Adrenal gland (tissue), 12 donors: Measurements from ENCODE around the gene PGM2. TPM values are rescaled to one million over a fixed set of nuclear protein-coding genes. Genes with fewer than 3 reads are reported as not detected.

Experiments used
- DNase-seq, 7 donors: peaks; one replicate each; pipeline ENCODE4 v3.0.0-alpha.2; 2019 to 2020
- H3K27ac ChIP-seq, 5 donors: fragments of 200-600 bp; sonication (generic) in 4 of 5; 1 replicate in 3 of 5; 2 replicates in 2 of 5; pipeline versions ENCODE4 v1.5.1 to v1.8.0; 2016 to 2020; ENCODE audit warnings: mild to moderate bottlenecking in 1 of 5
- H3K27me3 ChIP-seq: fragments of 200-600 bp; 2 replicates; pipeline ENCODE4 v1.8.0; 2021
- H3K36me3 ChIP-seq, 2 donors: fragments of 200-600 bp; replicated peaks in 1 of 2; 1 replicate in 1 of 2; 2 replicates in 1 of 2; pipeline versions ENCODE4 v1.5.1 to v1.8.0; 2018 to 2022
- H3K4me1 ChIP-seq, 2 donors: fragments of 200-600 bp; replicated peaks in 1 of 2; 1 replicate in 1 of 2; 2 replicates in 1 of 2; pipeline versions ENCODE4 v1.5.1 to v1.8.0; 2018 to 2021
- H3K4me3 ChIP-seq, 4 donors: fragments of 200-600 bp; sonication (generic) in 3 of 4; one replicate each; pipeline ENCODE4 v1.5.1; 2016 to 2018
- H3K9me3 ChIP-seq, 3 donors: fragments of 200-600 bp; sonication (generic) in 1 of 3; replicated peaks in 1 of 3; 1 replicate in 2 of 3; 2 replicates in 1 of 3; pipeline versions ENCODE4 v1.5.1 to v1.8.0; 2016 to 2021
- POLR2A ChIP-seq, 2 donors: fragments of 450-650 bp; IDR thresholded peaks; one replicate each; pipeline ENCODE4 v1.6.1; 2017; ENCODE audit warnings: antibody characterized with exemption in 2 of 2, mild to moderate bottlenecking in 2 of 2, moderate library complexity in 1 of 2
- WGBS, 4 donors: extraction: QIAGEN DNeasy Blood & Tissue Kit in 2 of 4; methylation state at CpG; one replicate each; pipeline versions ENCODE4 v1.1.5 to v1.1.7; 2013 to 2017; 5-methylcytosine and 5-hydroxymethylcytosine counted together
- intact Hi-C, 2 donors: fragments of 100-400 bp; cut with DNase I; formaldehyde crosslinking; loops; one replicate each; pipeline versions ENCODE4 v1.14.1 to v1.15.0; 2022 to 2023
- polyA plus RNA-seq, 3 donors: library from polyadenylated mRNA; stranded (reverse); fragments of 200-250 nt in 2 of 3; fragments of 350-450 nt in 1 of 3; fragmentation: Illumina TruSeq in 1 of 3; extraction: RNeasy Lipid Tissue Mini Kit (QIAGEN cat#74804) in 1 of 3; gene quantifications; one replicate each; pipeline ENCODE4 v1.2.3, GENCODE V29; 2013 to 2014
- total RNA-seq, 9 donors: library from RNA; depleted of rRNA in 4 of 9; stranded (reverse); fragments of >200 nt in 4 of 9; fragments of 120-200 nt in 1 of 9; fragmentation: NEBNext Ultra II Directional in 1 of 9; extraction: Animal tissue kit (Norgen Biotek cat#: 25700) in 1 of 9; gene quantifications; one replicate each; pipeline versions ENCODE4 v1.1.0 to v1.2.4, GENCODE V29; 2013 to 2023
- TF ChIP-seq, protein P1 (sequence below), 6 experiments: fragments of 450-650 bp in 4 of 6; fragments of 200-600 bp in 2 of 6; sonication (generic) in 1 of 6; IDR thresholded peaks; 1 replicate in 5 of 6; 2 replicates in 1 of 6; pipeline versions ENCODE4 v1.5.1 to v1.8.0; 2016 to 2021; ENCODE audit warnings: antibody characterized with exemption in 6 of 6, mild to moderate bottlenecking in 2 of 6, moderate library complexity in 1 of 6
- donor health status: healthy with polysubstance abuse.
- donor health status: Bipolar disorder and iron deficiency.
- donor health status: DM: yes; HTN: yes; CAD: no.
- donor health status: DM: no; HTN: no; CAD: no.
- donor health status: DM: no; HTN: no; CAD: no.
- donor health status: DM: yes; HTN: yes; CAD: no.

PGM2 gene
- total and polyA plus RNA-seq, 12 donors = 6.8 to 59.2 (median 27.2) TPM

DNA sequence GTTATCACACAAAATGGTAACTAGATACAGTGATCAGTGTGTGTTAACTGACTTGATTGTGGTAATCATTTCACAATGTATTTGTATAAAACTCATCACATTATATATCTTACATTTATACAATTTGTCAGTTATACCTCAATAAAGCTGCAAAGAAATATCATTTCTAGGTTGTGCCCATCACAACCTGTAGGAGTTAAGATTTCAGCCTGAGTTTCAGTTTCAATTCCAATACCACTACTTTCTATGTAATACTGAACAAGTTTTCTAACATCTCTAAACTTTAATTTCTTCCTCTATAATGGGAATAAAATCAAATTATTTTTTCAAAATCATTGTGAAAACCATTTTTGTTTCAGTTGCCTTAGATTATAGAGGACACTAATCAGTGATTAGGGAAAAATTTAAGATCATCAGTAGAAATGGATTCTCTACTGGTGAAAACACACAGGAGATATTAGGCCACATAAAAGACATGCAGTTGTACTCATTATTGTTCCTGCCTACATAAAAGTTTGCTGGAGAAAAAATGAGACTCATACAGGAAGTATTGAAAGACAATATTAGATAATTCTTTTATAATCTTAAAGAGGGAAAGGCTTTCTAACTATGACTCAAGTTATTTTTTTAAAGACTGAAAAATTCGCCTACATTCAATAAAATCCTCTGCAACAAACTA lies 46.0 kb downstream of the PGM2 start:
- 55 to 88% (median 66%) methylated on average over 1 of the region's 1 CpG for WGBS, 4 donors

DNA sequence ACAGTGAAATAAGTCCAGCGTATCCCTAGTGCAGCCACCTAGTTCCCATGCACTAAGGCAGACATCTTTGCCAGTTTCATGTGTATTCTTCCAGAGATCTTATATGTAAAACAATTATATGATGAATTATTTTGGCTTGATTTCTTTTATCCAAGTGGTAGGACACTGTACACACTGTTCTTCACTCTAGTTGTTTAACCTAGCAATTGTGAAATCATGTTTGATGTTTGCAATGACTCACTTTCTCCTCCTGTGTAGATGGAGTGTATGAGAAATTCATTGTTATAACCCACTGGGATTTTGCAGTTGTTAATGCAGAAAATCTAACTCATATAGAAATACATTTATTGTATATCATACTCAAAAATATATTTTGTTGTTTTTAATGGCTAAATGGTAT lies 46.9 kb downstream of the PGM2 start:
- H3K4me3 ChIP-seq = no peak overlapping the region
- intact Hi-C loops = no loop called here
- WGBS, 4 donors = 74 to 95% (median 80%) methylated on average over 1 of the region's 1 CpG
- H3K4me1 ChIP-seq = peaks cover 9 to 14% of the 10 kb centered on the region in 2 donors
- H3K36me3 ChIP-seq = no peaks in the 10 kb centered on the region
- no peak for DNase-seq
- H3K9me3 ChIP-seq = no peaks in the 10 kb centered on the region
- TF ChIP-seq POLR2A (IDR thresholded peaks at IDR 0.05) = no peak
- TF ChIP-seq, protein P1, sequence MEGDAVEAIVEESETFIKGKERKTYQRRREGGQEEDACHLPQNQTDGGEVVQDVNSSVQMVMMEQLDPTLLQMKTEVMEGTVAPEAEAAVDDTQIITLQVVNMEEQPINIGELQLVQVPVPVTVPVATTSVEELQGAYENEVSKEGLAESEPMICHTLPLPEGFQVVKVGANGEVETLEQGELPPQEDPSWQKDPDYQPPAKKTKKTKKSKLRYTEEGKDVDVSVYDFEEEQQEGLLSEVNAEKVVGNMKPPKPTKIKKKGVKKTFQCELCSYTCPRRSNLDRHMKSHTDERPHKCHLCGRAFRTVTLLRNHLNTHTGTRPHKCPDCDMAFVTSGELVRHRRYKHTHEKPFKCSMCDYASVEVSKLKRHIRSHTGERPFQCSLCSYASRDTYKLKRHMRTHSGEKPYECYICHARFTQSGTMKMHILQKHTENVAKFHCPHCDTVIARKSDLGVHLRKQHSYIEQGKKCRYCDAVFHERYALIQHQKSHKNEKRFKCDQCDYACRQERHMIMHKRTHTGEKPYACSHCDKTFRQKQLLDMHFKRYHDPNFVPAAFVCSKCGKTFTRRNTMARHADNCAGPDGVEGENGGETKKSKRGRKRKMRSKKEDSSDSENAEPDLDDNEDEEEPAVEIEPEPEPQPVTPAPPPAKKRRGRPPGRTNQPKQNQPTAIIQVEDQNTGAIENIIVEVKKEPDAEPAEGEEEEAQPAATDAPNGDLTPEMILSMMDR (IDR thresholded peaks at IDR 0.05) = no peak
- H3K27me3 ChIP-seq = no peaks in the 10 kb centered on the region
- no peak overlapping the region for H3K27ac ChIP-seq

More for the DNA sequence above, 46.0 kb downstream of the PGM2 start:
- TF ChIP-seq, protein P1 (IDR thresholded peaks at IDR 0.05) = no peak
- TF ChIP-seq POLR2A (IDR thresholded peaks at IDR 0.05) = no peak
- Histone ChIP-seq H3K36me3 (no peaks in the 10 kb centered on the region), H3K27me3 (no peaks in the 10 kb centered on the region), H3K27ac (no peak overlapping the region), H3K9me3 (no peaks in the 10 kb centered on the region), H3K4me3 (no peak overlapping the region), H3K4me1 (peaks cover 9 to 14% of the 10 kb centered on the region in 2 donors)
- DNase-seq = no peak
- intact Hi-C loops = no loop called here

DNA sequence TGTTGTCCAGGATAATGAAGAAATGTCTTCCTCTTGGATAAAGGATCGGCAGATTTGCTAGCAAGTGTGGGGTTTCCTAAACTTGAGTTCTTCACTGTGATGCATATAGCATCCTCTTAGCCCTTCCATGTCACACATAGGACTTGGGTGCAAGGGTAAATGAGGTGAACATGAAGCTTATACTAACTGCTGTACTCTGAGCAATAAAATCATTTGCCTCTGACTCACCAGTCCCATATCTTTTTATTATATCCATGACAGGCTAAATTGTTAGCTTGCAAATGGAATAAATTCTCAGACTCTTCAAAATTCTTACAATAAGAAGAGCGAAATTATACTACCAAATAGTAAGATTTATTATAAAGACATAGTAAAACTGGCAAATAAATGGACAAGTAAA lies 49.7 kb downstream of the PGM2 start:
- no peaks in the 10 kb centered on the region for H3K36me3 ChIP-seq
- no peaks in the 10 kb centered on the region for H3K9me3 ChIP-seq
- H3K27me3 ChIP-seq = no peaks in the 10 kb centered on the region
- no peak overlapping the region for H3K27ac ChIP-seq
- H3K4me3 ChIP-seq = no peak overlapping the region
- 87 to 100% (median 97%) methylated on average over 2 of the region's 2 CpGs for WGBS, 4 donors
- no peak for DNase-seq
- no peak for TF ChIP-seq POLR2A (IDR thresholded peaks at IDR 0.05)
- TF ChIP-seq, protein P1 (IDR thresholded peaks at IDR 0.05) = no peak
- H3K4me1 ChIP-seq = peaks cover 9 to 14% of the 10 kb centered on the region in 2 donors
- intact Hi-C loops = no loop called here

DNA sequence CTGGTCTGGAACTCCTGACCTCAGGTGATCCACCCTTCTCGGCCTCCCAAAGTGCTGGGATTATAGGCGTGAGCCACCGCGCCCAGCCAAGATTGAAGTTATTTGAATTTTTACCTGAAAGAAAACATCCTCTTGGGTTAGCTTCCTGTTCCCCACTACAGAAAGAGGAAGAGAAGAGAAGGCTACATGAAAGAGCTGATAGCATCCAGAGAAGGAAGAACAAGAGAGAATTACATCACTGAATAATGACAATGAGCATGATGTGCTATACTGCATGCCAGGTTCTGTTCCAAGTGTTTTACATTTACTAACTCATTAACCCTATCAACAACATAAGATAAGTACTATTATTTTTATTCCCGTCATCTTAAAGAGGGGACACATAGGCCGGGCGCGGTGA lies 52.9 kb downstream of the PGM2 start:
- no peaks in the 10 kb centered on the region for H3K27me3 ChIP-seq
- H3K9me3 ChIP-seq = no peaks in the 10 kb centered on the region
- WGBS, 4 donors = 92 to 93% (median 92%) methylated on average over 8 of the region's 8 CpGs
- DNase-seq = no peak
- H3K36me3 ChIP-seq = no peaks in the 10 kb centered on the region
- intact Hi-C loops = no loop called here
- H3K4me1 ChIP-seq = peaks cover 0 to 4% of the 10 kb centered on the region in 2 donors
- no peak for TF ChIP-seq POLR2A (IDR thresholded peaks at IDR 0.05)
- TF ChIP-seq, protein P1 (IDR thresholded peaks at IDR 0.05) = no peak
- H3K4me3 ChIP-seq = no peak overlapping the region
- H3K27ac ChIP-seq = no peak overlapping the region
